Measurements from ENCODE around the gene NPAS2. TPM values are rescaled to one million over a fixed set of nuclear protein-coding genes. Genes with fewer than 3 reads are reported as not detected.

Gene NPAS2
- total and polyA plus RNA-seq, 2 donors from 2014 or later, result 8.4 to 44.5 TPM

DNA sequence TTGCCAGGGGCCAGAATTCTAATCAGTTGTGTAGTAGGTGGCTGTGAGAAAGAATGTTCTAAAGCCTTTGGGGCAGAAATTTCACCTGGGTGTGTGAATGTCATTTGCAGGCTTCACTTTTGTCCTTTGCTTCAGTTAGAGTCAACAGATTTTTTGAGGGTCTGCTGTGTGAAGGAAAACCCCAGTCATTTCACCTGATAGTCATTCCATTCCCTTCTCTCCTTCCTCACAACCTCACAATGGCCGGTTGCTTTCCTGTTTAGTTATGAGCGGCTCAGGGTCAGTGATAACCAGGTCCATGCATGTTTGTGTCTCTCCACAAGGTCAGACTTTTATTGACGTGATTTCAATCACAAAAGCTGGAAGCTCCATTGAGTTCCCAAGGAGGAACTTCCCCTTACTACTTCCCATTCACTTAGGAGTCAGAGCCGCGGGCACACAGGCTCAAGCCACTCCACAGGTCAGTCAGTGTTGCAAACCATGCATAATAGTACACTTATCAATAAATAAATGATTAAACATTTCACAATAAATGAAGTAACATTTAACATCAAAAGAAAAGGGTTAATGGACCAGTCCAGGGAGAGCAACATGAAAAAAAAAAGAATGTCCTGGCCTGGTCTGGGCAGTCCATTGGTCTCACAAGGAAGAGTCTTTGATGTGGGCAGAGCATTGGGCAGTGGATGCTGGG, 74.3 kb downstream of the NPAS2 start:
- H3K4me1 ChIP-seq (ENCODE audit: control insufficient read depth in 2 of 3, insufficient read depth in 2 of 3, low read depth in 1 of 3, low read length in 3 of 3), result peaks cover 0 to 10% (median 2%) of the 10 kb centered on the region in 3 donors
- no peaks in the 10 kb centered on the region for H3K36me3 ChIP-seq (ENCODE audit: control insufficient read depth in 2 of 3, insufficient read depth in 3 of 3, low read length in 3 of 3)
- H3K27me3 ChIP-seq (ENCODE audit: control insufficient read depth, insufficient read depth, low read length), result no peaks in the 10 kb centered on the region
- H3K4me3 ChIP-seq (ENCODE audit: low read length in 3 of 3), result no peak overlapping the region
- no peak for FAIRE-seq
- no peak for TF ChIP-seq CTCF (IDR thresholded peaks at IDR 0.05; ENCODE audit: borderline replicate concordance, extremely low read depth, insufficient read depth)
- H3K9ac ChIP-seq (ENCODE audit: low read length in 3 of 3), result no peak overlapping the region
- no peaks in the 10 kb centered on the region for H3K9me3 ChIP-seq (ENCODE audit: control insufficient read depth in 2 of 3, insufficient read depth in 1 of 3, low read length in 3 of 3)
- intact Hi-C loops (cut with DNase I), result no loop called here
- DNase-seq, result peak in 1 of 5 donors; percentile 9
- peak overlapping the region in 1 of 2 donors; percentile 25 for H3K27ac ChIP-seq (ENCODE audit: low read depth in 2 of 2, low read length in 2 of 2)

DNA sequence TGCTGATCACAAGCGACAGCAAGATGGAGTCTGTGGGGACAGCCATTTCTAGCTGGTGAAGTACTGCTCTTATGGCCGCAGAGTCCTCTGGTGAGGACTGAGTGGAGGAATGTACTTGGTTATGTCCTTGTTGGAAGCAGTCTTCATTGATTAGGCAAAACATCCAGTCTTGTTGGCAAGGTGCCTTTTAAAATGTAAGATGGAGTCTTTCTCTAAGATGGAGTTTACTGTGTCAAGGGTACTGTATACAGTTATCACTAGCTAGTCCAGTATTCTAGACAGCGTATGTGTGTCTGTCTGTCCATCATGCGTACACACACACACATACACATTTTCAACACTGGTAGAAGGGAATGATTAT, 74.8 kb downstream of the NPAS2 start:
- H3K4me3 ChIP-seq (ENCODE audit: low read length in 3 of 3), result no peak overlapping the region
- H3K9me3 ChIP-seq (ENCODE audit: control insufficient read depth in 2 of 3, insufficient read depth in 1 of 3, low read length in 3 of 3), result no peaks in the 10 kb centered on the region
- no peak overlapping the region for H3K27ac ChIP-seq (ENCODE audit: low read depth in 2 of 2, low read length in 2 of 2)
- no peak overlapping the region for H3K9ac ChIP-seq (ENCODE audit: low read length in 3 of 3)
- no peaks in the 10 kb centered on the region for H3K36me3 ChIP-seq (ENCODE audit: control insufficient read depth in 2 of 3, insufficient read depth in 3 of 3, low read length in 3 of 3)
- no peaks in the 10 kb centered on the region for H3K27me3 ChIP-seq (ENCODE audit: control insufficient read depth, insufficient read depth, low read length)
- no peak for DNase-seq
- intact Hi-C loops (cut with DNase I), result no loop called here
- H3K4me1 ChIP-seq (ENCODE audit: control insufficient read depth in 2 of 3, insufficient read depth in 2 of 3, low read depth in 1 of 3, low read length in 3 of 3), result peaks cover 0 to 10% (median 2%) of the 10 kb centered on the region in 3 donors
- no peak for TF ChIP-seq CTCF (IDR thresholded peaks at IDR 0.05; ENCODE audit: borderline replicate concordance, extremely low read depth, insufficient read depth)
- FAIRE-seq, result no peak

DNA sequence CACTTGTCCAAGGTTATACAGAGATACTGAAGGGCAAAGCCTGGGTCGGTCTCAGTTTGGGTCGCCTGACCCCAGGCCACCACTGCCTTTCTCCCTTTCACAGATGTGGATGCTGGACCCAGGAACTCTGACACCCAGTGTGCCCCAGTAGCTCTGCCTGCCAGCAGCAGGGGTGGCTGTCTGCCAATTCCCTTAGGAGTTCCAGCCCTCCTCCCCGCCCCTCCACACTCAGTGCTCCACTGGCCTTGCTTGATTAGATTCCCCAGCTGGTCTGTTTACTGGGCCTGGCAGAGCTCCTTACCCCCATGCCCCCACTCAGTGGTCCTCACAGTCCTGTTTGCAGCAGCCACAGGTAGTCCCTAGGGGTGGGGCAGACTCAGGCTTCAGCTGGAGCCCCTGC, 75.5 kb downstream of the NPAS2 start:
- Histone ChIP-seq H3K4me1 (ENCODE audit: control insufficient read depth in 2 of 3, insufficient read depth in 2 of 3, low read depth in 1 of 3, low read length in 3 of 3) (peaks cover 0 to 10% (median 2%) of the 10 kb centered on the region in 3 donors), H3K9ac (ENCODE audit: low read length in 3 of 3) (no peak overlapping the region), H3K27me3 (ENCODE audit: control insufficient read depth, insufficient read depth, low read length) (no peaks in the 10 kb centered on the region), H3K9me3 (ENCODE audit: control insufficient read depth in 2 of 3, insufficient read depth in 1 of 3, low read length in 3 of 3) (no peaks in the 10 kb centered on the region), H3K27ac (ENCODE audit: low read depth in 2 of 2, low read length in 2 of 2) (peak overlapping the region in 1 of 2 donors; percentile 29), H3K36me3 (ENCODE audit: control insufficient read depth in 2 of 3, insufficient read depth in 3 of 3, low read length in 3 of 3) (no peaks in the 10 kb centered on the region), H3K4me3 (ENCODE audit: low read length in 3 of 3) (no peak overlapping the region)
- intact Hi-C loops (cut with DNase I), result no loop called here
- TF ChIP-seq CTCF (IDR thresholded peaks at IDR 0.05; ENCODE audit: borderline replicate concordance, extremely low read depth, insufficient read depth), result no peak
- DNase-seq, result peak in 1 of 5 donors; percentile 52
- FAIRE-seq, result no peak
